ENCODE measurements around the gene TOX2. TPM values are rescaled to one million over a fixed set of nuclear protein-coding genes. Genes with fewer than 3 reads are reported as not detected.
A peak's percentile ranks its signal among the peaks of the same experiment; 100 is the strongest.

TOX2 gene
- total RNA-seq, 1 donor = 5.2 TPM

- H3K4me3 ChIP-seq (ENCODE audit: low read depth, low read length) = no peak overlapping the region
- no peak for TF ChIP-seq CTCF (IDR thresholded peaks at IDR 0.05; ENCODE audit: insufficient read depth, low read length)
- no peak for DNase-seq (ENCODE audit: low read depth)
These were observed 11.8 kb downstream of the TOX2 start for GRCh38 chr20:43926287-43927050.

GRCh38 chr20:43931976-43932375 is 17.3 kb downstream of the TOX2 start:
- H3K4me3 ChIP-seq (ENCODE audit: low read depth, low read length) = no peak overlapping the region
- DNase-seq (ENCODE audit: low read depth) = no peak
- TF ChIP-seq CTCF (IDR thresholded peaks at IDR 0.05; ENCODE audit: insufficient read depth, low read length) = no peak

DNA sequence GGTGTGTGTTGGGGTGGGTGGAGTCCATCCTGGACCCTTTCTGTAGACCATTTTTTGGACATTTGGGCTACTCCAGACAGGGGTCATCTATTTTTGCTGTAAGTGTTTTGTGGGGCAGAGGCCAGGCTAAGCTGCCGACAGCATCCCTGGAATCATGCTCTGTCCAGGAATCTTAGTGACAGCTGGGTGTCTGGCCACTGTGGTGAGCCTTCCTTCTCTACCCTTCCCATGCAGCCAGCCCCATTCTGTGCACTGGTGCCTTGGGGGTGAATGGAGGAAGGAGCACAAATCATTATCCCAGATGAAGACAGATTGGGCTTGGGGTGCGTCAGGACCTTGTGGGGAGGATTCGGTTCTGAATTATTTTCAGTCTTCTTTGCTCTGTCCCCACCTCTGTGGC is 20.2 kb downstream of the TOX2 start:
- H3K4me3 ChIP-seq (ENCODE audit: low read depth, low read length) = no peak overlapping the region
- TF ChIP-seq CTCF (IDR thresholded peaks at IDR 0.05; ENCODE audit: insufficient read depth, low read length) = no peak
- no peak for DNase-seq (ENCODE audit: low read depth)

DNA sequence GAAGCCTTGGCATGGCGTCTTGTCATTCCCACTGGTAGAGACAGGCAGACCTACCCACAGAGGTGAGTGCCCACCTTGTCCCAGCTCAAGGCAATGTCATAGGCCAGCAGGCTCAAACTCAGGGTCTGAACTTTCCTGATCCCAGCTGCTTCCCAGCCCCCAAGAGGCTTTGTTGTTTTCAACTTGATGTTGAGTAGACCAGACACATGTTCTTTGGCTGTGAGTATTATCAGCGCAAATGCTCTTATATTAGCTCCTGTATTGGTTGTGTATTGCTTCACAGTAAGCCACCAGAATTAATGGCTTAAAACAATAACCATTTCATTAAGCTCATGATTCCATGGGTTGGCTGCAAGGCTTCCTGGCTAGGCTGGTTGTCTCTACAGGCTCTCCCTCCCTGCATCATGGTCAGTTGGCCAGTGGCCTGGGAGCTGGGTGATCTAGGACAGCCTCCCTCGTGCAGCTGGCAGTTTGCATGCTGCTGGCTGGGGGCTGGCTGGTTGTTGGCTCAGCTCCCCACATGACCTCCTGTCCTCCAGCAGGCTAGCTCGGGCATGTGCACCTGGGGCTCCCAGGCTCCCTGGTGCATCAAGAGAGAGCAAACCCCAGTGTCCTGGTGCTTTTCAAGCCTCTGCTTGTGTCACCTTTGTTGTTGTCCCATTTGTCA is 21.6 kb downstream of the TOX2 start:
- no peak for TF ChIP-seq CTCF (IDR thresholded peaks at IDR 0.05; ENCODE audit: insufficient read depth, low read length)
- H3K4me3 ChIP-seq (ENCODE audit: low read depth, low read length) = no peak overlapping the region
- peak; percentile 68 for DNase-seq (ENCODE audit: low read depth)

DNA sequence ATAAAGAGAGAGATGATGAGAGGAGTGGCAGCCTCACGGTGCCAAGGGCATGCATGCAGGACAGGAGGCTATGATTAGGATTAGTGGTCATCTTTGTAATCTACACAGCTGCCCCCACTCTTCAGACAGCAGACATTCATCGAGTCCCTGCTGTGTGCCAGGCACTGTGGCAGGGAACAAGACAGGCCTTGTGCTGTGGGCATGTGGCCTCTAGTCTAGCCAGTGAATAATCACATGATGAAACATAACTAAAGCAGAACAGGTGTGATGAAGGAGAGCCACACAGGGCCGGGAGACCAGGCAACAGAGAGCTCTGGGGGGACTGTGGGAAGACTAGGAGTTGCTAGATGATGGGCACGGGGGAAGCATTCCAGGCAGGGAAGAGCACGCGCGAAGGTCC is 22.2 kb downstream of the TOX2 start:
- no peak overlapping the region for H3K4me3 ChIP-seq (ENCODE audit: low read depth, low read length)
- no peak for DNase-seq (ENCODE audit: low read depth)
- TF ChIP-seq CTCF (IDR thresholded peaks at IDR 0.05; ENCODE audit: insufficient read depth, low read length) = no peak

GRCh38 chr20:43937591-43937990 is 22.9 kb downstream of the TOX2 start:
- no peak overlapping the region for H3K4me3 ChIP-seq (ENCODE audit: low read depth, low read length)
- TF ChIP-seq CTCF (IDR thresholded peaks at IDR 0.05; ENCODE audit: insufficient read depth, low read length) = no peak
- DNase-seq (ENCODE audit: low read depth) = peak; percentile 90
